WTC11 (cell line): ENCODE measurements around the gene KCNB1. TPM values are rescaled to one million over a fixed set of nuclear protein-coding genes. Genes with fewer than 3 reads are reported as not detected.
A peak's percentile ranks its signal among the peaks of the same experiment; 100 is the strongest.

ENCODE experiments used
- ATAC-seq: fragments of 200-7000 bp; cut with Tn5 transposase; 2 replicates; pipeline ENCODE4 v1.10.0; 2021; ENCODE audit warnings: mild to moderate bottlenecking, moderate library complexity
- CTCF ChIA-PET: fragments of 300-600 bp; sonication (Branson Sonifier 250); formaldehyde crosslinking; loops from one replicate; lab custom pipeline; 2021; ENCODE audit warnings: antibody characterized with exemption; lab: Charles Lee
- POLR2A ChIA-PET: fragments of 350-600 bp; sonication (Branson Sonifier 250); formaldehyde crosslinking; loops from one replicate; lab custom pipeline; 2021; ENCODE audit warnings: antibody characterized with exemption; lab: Charles Lee
- DNase-seq: peaks from one replicate; pipeline ENCODE4 v3.0.0; 2021; ENCODE audit warnings: low spot score
- H3K27ac Mint-ChIP-seq: 2 replicates; pipeline ENCODE4 v1.8.0; 2021; ENCODE audit warnings: mixed read lengths
- H3K27me3 Mint-ChIP-seq: 2 replicates; pipeline ENCODE4 v1.8.0; 2021; ENCODE audit warnings: low read depth, mild to moderate bottlenecking, moderate library complexity, mixed read lengths
- H3K36me3 Mint-ChIP-seq: 2 replicates; pipeline ENCODE4 v1.8.0; 2021; ENCODE audit warnings: mixed read lengths
- H3K4me1 Mint-ChIP-seq: 2 replicates; pipeline ENCODE4 v1.8.0; 2022; ENCODE audit warnings: mixed read lengths
- H3K4me3 Mint-ChIP-seq: 2 replicates; pipeline ENCODE4 v1.8.0; 2021; ENCODE audit warnings: mild to moderate bottlenecking, moderate library complexity, mixed read lengths
- H3K9me3 Mint-ChIP-seq: 2 replicates; pipeline ENCODE4 v1.8.0; 2021; ENCODE audit warnings: mixed read lengths
- ATF1 ChIP-seq: sonication (generic); formaldehyde crosslinking; IDR thresholded peaks from 2 replicates; pipeline ENCODE4 v1.8.1; 2023; ENCODE audit warnings: mild to moderate bottlenecking, moderate library complexity, missing genetic modification reagents
- E2F5 ChIP-seq: sonication (generic); formaldehyde crosslinking; IDR thresholded peaks from 2 replicates; pipeline ENCODE4 v1.8.1; 2022; ENCODE audit warnings: mild to moderate bottlenecking, moderate library complexity, missing genetic modification reagents
- ELF4 ChIP-seq: sonication (generic); formaldehyde crosslinking; IDR thresholded peaks from 2 replicates; pipeline ENCODE4 v1.8.1; 2022; ENCODE audit warnings: low read depth, mild to moderate bottlenecking, moderate library complexity, missing genetic modification reagents
- EMX1 ChIP-seq: fragments of 250-450 bp; sonication (Bioruptor Pico); IDR thresholded peaks from 2 replicates; pipeline ENCODE4 v1.8.0; 2021; ENCODE audit warnings: mild to moderate bottlenecking
- ETV6 ChIP-seq: sonication (generic); formaldehyde crosslinking; IDR thresholded peaks from 2 replicates; pipeline ENCODE4 v1.8.1; 2022; ENCODE audit warnings: mild to moderate bottlenecking, missing genetic modification reagents
- FOXJ3 ChIP-seq: sonication (generic); formaldehyde crosslinking; IDR thresholded peaks from 2 replicates; pipeline ENCODE4 v1.9.0; 2021; ENCODE audit warnings: missing genetic modification reagents, mild to moderate bottlenecking, borderline replicate concordance
- GABPB1 ChIP-seq: sonication (generic); formaldehyde crosslinking; IDR thresholded peaks from 2 replicates; pipeline ENCODE4 v1.8.1; 2023; ENCODE audit warnings: mild to moderate bottlenecking, missing genetic modification reagents
- GRHL2 ChIP-seq: fragments of 250-450 bp; sonication (Bioruptor Pico); IDR thresholded peaks from 2 replicates; pipeline ENCODE4 v1.8.0; 2022; ENCODE audit warnings: mild to moderate bottlenecking, moderate library complexity; ENCODE audit not compliant: insufficient replicate concordance, severe bottlenecking
- NFE2L1 ChIP-seq: sonication (generic); formaldehyde crosslinking; IDR thresholded peaks from 2 replicates; pipeline ENCODE4 v1.8.1; 2023; ENCODE audit warnings: missing genetic modification reagents
- NR2C2 ChIP-seq: sonication (generic); formaldehyde crosslinking; IDR thresholded peaks from 2 replicates; pipeline ENCODE4 v1.8.0; 2022; ENCODE audit warnings: mild to moderate bottlenecking, missing genetic modification reagents
- NR3C1 ChIP-seq: sonication (generic); formaldehyde crosslinking; conservative IDR thresholded peaks from 2 replicates; pipeline ENCODE4 v1.8.1; 2023; ENCODE audit warnings: low read depth, mild to moderate bottlenecking, missing genetic modification reagents
- SP1 ChIP-seq: sonication (generic); formaldehyde crosslinking; conservative IDR thresholded peaks from 2 replicates; pipeline ENCODE4 v1.8.1; 2022; ENCODE audit warnings: missing genetic modification reagents
- TEAD4 ChIP-seq: sonication (generic); formaldehyde crosslinking; IDR thresholded peaks from 2 replicates; pipeline ENCODE4 v1.8.0; 2022; ENCODE audit warnings: mild to moderate bottlenecking, missing genetic modification reagents
- ZBTB43 ChIP-seq: sonication (generic); formaldehyde crosslinking; IDR thresholded peaks from 2 replicates; pipeline ENCODE4 v1.8.1; 2023; ENCODE audit warnings: mild to moderate bottlenecking, missing genetic modification reagents
- ZNF138 ChIP-seq: sonication (generic); formaldehyde crosslinking; conservative IDR thresholded peaks from 2 replicates; pipeline ENCODE4 v1.8.1; 2022; ENCODE audit warnings: mild to moderate bottlenecking, moderate library complexity, missing genetic modification reagents
- ZSCAN18 ChIP-seq: fragments of 250-450 bp; sonication (Bioruptor Pico); IDR thresholded peaks from 2 replicates; pipeline ENCODE4 v2.1.2; 2022; ENCODE audit warnings: mild to moderate bottlenecking, moderate library complexity
- total RNA-seq: library from RNA; stranded (reverse); gene quantifications from 3 replicates; pipeline ENCODE4 v1.2.3, GENCODE V29; 2021
- TF ChIP-seq, protein P1 (sequence below): sonication (generic); formaldehyde crosslinking; IDR thresholded peaks from 2 replicates; pipeline ENCODE4 v1.8.0; 2023; ENCODE audit warnings: mild to moderate bottlenecking, missing genetic modification reagents
- TF ChIP-seq, protein P2 (sequence below): fragments of 250-450 bp; sonication (Bioruptor Pico); conservative IDR thresholded peaks from 2 replicates; pipeline ENCODE4 v1.9.0; 2021; ENCODE audit warnings: mild to moderate bottlenecking
- TF ChIP-seq, protein P3 (sequence below): fragments of 200-600 bp; IDR thresholded peaks from 2 replicates; pipeline ENCODE4 v1.8.0; 2022; ENCODE audit warnings: antibody characterized with exemption
- TF ChIP-seq, protein P4 (sequence below): sonication (generic); formaldehyde crosslinking; IDR thresholded peaks from 2 replicates; pipeline ENCODE4 v1.8.0; 2022; ENCODE audit warnings: mild to moderate bottlenecking, missing genetic modification reagents
- TF ChIP-seq, protein P5 (sequence below): fragments of 250-450 bp; sonication (Bioruptor Pico); IDR thresholded peaks from 2 replicates; pipeline ENCODE4 v1.9.0; 2021; ENCODE audit warnings: mild to moderate bottlenecking, borderline replicate concordance

The KCNB1 gene
- total RNA-seq, 1 experiment from 2014 or later: 1.1 TPM

DNA sequence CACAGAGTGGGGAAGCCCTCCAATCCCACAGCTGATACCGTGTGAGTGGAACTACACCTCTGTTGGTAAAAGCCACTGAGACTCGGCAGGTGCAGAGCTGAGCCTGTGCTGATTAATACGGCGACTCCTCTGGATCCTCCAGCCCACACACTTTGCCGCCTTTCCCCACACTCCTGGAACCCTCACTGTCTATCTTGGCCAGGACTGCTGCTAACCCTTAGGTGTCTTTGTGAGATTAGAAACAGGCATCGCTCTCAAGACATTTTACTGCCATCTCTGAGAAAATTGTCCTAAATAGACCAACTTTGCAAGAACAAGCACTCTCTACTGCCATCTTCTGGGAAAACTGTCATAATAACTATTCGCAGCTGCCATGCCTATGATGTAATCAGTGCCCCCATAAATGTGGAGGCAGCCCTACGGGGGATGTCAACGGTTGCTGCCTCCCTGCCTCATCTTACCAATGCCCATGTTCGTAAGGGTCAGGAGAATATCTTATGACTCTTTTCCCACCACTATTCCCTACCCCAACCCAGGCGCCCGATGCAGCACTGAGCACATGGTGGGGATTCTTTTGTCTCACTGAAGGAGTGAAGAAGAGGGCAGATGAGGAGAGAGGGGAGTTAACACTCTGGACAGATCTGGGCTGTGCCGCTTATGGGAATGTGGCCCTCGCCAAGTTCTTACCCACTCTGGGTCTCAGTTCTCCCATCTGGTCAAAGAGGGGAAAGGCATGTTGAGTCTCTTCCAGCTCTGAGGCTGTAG, 26.1 kb upstream of the KCNB1 start:
- H3K9me3 Mint-ChIP-seq: no peaks in the 10 kb centered on the region
- 0 out of 2 replicates have a peak, but pooled peaks cover under 1% of the 10 kb centered on the region for H3K4me1 Mint-ChIP-seq
- DNase-seq (no peak), ATAC-seq (peak; percentile 75)
- H3K27me3 Mint-ChIP-seq: no peaks in the 10 kb centered on the region
- CTCF ChIA-PET: interaction anchor here (0.5 to 6.5 kb wide), 13 partner anchors 9 to 204 kb away, joined by 3 to 76 read pairs (median 7); partner anchors contain the start of gene KCNB1
- no peak overlapping the region for H3K27ac Mint-ChIP-seq
- POLR2A ChIA-PET: no interaction called here
- peaks cover 12% of the 10 kb centered on the region; the same call in 1 of the 2 replicates for H3K36me3 Mint-ChIP-seq
- H3K4me3 Mint-ChIP-seq: no peak overlapping the region
- TF ChIP-seq, protein P1, sequence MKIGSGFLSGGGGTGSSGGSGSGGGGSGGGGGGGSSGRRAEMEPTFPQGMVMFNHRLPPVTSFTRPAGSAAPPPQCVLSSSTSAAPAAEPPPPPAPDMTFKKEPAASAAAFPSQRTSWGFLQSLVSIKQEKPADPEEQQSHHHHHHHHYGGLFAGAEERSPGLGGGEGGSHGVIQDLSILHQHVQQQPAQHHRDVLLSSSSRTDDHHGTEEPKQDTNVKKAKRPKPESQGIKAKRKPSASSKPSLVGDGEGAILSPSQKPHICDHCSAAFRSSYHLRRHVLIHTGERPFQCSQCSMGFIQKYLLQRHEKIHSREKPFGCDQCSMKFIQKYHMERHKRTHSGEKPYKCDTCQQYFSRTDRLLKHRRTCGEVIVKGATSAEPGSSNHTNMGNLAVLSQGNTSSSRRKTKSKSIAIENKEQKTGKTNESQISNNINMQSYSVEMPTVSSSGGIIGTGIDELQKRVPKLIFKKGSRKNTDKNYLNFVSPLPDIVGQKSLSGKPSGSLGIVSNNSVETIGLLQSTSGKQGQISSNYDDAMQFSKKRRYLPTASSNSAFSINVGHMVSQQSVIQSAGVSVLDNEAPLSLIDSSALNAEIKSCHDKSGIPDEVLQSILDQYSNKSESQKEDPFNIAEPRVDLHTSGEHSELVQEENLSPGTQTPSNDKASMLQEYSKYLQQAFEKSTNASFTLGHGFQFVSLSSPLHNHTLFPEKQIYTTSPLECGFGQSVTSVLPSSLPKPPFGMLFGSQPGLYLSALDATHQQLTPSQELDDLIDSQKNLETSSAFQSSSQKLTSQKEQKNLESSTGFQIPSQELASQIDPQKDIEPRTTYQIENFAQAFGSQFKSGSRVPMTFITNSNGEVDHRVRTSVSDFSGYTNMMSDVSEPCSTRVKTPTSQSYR (CRISPR knock-in tag): no peak
- TF ChIP-seq, protein P2, sequence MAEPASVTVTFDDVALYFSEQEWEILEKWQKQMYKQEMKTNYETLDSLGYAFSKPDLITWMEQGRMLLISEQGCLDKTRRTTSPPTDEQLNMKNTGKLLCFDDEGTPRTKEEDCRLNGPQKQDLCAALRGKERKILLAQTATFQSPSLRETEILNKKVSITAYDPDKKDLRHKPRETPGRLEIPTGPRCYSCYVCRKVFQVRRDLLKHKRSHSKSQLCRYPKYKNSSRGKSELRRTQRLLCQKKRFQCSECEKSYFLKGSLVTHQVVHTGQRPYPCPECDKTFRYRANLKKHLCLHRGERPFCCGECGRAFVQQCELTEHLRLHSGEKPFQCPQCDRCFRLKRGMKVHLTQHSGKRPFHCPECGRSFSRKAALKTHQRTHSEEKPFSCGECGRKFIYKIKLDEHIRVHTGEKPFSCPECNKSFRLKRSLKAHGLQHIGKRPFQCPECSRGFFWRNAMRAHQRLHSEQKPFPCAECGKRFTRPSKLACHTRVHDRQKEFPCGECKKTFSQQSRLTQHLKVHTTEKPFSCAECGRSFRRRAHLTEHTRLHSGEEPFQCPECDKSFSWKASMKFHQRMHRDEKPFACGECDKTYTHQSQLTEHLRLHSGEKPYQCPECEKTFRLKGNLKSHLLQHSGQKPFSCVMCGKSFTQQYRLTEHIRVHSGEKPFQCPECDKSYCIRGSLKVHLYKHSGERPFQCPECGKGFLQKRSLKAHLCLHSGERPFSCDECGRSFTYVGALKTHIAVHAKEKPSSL (CRISPR knock-in tag): no peak
- TF ChIP-seq ZNF138 (CRISPR knock-in tag): no peak
- no peak for TF ChIP-seq E2F5
- no peak for TF ChIP-seq EMX1 (CRISPR knock-in tag)
- no peak for TF ChIP-seq GRHL2
- no peak for TF ChIP-seq TEAD4 (CRISPR knock-in tag)
- no peak for TF ChIP-seq NR3C1
- no peak for TF ChIP-seq ATF1 (CRISPR knock-in tag)
- TF ChIP-seq ELF4 (CRISPR knock-in tag): no peak
- TF ChIP-seq ZSCAN18 (CRISPR knock-in tag): no peak
- TF ChIP-seq, protein P3, sequence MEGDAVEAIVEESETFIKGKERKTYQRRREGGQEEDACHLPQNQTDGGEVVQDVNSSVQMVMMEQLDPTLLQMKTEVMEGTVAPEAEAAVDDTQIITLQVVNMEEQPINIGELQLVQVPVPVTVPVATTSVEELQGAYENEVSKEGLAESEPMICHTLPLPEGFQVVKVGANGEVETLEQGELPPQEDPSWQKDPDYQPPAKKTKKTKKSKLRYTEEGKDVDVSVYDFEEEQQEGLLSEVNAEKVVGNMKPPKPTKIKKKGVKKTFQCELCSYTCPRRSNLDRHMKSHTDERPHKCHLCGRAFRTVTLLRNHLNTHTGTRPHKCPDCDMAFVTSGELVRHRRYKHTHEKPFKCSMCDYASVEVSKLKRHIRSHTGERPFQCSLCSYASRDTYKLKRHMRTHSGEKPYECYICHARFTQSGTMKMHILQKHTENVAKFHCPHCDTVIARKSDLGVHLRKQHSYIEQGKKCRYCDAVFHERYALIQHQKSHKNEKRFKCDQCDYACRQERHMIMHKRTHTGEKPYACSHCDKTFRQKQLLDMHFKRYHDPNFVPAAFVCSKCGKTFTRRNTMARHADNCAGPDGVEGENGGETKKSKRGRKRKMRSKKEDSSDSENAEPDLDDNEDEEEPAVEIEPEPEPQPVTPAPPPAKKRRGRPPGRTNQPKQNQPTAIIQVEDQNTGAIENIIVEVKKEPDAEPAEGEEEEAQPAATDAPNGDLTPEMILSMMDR: peak; percentile 43
- TF ChIP-seq SP1: no peak
- no peak for TF ChIP-seq NR2C2 (CRISPR knock-in tag)
- TF ChIP-seq FOXJ3 (CRISPR knock-in tag): no peak
- no peak for TF ChIP-seq ETV6
- no peak for TF ChIP-seq NFE2L1
- TF ChIP-seq, protein P4, sequence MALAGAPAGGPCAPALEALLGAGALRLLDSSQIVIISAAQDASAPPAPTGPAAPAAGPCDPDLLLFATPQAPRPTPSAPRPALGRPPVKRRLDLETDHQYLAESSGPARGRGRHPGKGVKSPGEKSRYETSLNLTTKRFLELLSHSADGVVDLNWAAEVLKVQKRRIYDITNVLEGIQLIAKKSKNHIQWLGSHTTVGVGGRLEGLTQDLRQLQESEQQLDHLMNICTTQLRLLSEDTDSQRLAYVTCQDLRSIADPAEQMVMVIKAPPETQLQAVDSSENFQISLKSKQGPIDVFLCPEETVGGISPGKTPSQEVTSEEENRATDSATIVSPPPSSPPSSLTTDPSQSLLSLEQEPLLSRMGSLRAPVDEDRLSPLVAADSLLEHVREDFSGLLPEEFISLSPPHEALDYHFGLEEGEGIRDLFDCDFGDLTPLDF (CRISPR knock-in tag): no peak
- peak; percentile 76 for TF ChIP-seq GABPB1
- TF ChIP-seq, protein P5, sequence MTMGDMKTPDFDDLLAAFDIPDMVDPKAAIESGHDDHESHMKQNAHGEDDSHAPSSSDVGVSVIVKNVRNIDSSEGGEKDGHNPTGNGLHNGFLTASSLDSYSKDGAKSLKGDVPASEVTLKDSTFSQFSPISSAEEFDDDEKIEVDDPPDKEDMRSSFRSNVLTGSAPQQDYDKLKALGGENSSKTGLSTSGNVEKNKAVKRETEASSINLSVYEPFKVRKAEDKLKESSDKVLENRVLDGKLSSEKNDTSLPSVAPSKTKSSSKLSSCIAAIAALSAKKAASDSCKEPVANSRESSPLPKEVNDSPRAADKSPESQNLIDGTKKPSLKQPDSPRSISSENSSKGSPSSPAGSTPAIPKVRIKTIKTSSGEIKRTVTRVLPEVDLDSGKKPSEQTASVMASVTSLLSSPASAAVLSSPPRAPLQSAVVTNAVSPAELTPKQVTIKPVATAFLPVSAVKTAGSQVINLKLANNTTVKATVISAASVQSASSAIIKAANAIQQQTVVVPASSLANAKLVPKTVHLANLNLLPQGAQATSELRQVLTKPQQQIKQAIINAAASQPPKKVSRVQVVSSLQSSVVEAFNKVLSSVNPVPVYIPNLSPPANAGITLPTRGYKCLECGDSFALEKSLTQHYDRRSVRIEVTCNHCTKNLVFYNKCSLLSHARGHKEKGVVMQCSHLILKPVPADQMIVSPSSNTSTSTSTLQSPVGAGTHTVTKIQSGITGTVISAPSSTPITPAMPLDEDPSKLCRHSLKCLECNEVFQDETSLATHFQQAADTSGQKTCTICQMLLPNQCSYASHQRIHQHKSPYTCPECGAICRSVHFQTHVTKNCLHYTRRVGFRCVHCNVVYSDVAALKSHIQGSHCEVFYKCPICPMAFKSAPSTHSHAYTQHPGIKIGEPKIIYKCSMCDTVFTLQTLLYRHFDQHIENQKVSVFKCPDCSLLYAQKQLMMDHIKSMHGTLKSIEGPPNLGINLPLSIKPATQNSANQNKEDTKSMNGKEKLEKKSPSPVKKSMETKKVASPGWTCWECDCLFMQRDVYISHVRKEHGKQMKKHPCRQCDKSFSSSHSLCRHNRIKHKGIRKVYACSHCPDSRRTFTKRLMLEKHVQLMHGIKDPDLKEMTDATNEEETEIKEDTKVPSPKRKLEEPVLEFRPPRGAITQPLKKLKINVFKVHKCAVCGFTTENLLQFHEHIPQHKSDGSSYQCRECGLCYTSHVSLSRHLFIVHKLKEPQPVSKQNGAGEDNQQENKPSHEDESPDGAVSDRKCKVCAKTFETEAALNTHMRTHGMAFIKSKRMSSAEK (CRISPR knock-in tag): no peak
- TF ChIP-seq ZBTB43 (CRISPR knock-in tag): no peak
